Upper lobe of left lung (tissue), 4 donors: ENCODE measurements around the gene CD37.

Source experiments
- POLR2AphosphoS5 ChIP-seq, 2 donors: sonication (generic); formaldehyde crosslinking; IDR thresholded peaks; one replicate each; pipeline ENCODE4 v1.5.1; 2017; ENCODE audit warnings: antibody characterized with exemption in 2 of 2
- TF ChIP-seq, protein P1 (sequence below), 6 experiments: fragments of 450-650 bp in 4 of 6; fragments of 200-600 bp in 2 of 6; sonication (generic) in 2 of 6; IDR thresholded peaks; one replicate each; pipeline ENCODE4 v1.5.1; 2016 to 2019; ENCODE audit warnings: antibody characterized with exemption in 6 of 6

DNA sequence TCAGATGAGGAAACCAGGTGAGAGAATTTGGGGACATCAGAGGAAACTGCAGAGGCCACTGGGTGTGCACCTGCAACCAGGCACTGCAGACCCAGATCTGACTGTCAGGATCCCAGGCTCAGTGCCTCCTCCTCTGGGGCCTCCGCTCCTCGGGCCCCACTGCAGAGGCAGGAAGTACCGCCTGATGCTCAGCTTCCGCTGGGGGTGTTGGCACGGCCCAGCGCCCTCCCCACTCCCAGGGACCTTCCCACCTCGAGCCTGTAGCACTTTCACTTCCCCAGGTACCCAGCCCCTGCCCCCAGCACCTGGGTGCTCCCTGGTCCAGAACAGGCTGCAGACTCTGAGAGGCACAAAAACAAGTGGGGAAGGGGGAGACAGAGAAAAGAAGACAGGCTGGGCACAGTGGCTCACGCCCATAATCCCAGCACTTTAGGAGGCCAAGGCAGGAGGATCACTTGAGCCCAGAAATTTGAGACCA is 1.4 kb upstream of the CD37 start:
- TF ChIP-seq, protein P1, sequence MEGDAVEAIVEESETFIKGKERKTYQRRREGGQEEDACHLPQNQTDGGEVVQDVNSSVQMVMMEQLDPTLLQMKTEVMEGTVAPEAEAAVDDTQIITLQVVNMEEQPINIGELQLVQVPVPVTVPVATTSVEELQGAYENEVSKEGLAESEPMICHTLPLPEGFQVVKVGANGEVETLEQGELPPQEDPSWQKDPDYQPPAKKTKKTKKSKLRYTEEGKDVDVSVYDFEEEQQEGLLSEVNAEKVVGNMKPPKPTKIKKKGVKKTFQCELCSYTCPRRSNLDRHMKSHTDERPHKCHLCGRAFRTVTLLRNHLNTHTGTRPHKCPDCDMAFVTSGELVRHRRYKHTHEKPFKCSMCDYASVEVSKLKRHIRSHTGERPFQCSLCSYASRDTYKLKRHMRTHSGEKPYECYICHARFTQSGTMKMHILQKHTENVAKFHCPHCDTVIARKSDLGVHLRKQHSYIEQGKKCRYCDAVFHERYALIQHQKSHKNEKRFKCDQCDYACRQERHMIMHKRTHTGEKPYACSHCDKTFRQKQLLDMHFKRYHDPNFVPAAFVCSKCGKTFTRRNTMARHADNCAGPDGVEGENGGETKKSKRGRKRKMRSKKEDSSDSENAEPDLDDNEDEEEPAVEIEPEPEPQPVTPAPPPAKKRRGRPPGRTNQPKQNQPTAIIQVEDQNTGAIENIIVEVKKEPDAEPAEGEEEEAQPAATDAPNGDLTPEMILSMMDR (IDR thresholded peaks at IDR 0.05) = no peak
- TF ChIP-seq POLR2AphosphoS5 (IDR thresholded peaks at IDR 0.05) = no peak
